Measurements from ENCODE around the gene PRKACA.

Gene PRKACA

GRCh38 chr19:14073261-14073924 is 44.2 kb downstream of the PRKACA start:
- FAIRE-seq, result no peak
- DNase-seq (ENCODE audit: low spot score), result peak; percentile 51

- no peak for DNase-seq (ENCODE audit: low spot score)
- FAIRE-seq, result no peak
Measured at GRCh38 chr19:14072535-14073260, 44.9 kb downstream of the PRKACA start, which contains the start of gene MISP3. Gene MISP3, plus strand, starts transcription at chr19:14072786. Its CDS starts 524 bp downstream, at chr19:14073310.

- FAIRE-seq (no peak), DNase-seq (ENCODE audit: low spot score) (no peak)
Measured at GRCh38 chr19:14070268-14071050, 47.1 kb downstream of the PRKACA start.

GRCh38 chr19:14066134-14066533 is 51.4 kb downstream of the PRKACA start:
- FAIRE-seq, result no peak

GRCh38 chr19:14063105-14063504 is 54.5 kb downstream of the PRKACA start:
- DNase-seq (ENCODE audit: low spot score), result no peak
- FAIRE-seq, result no peak

More at GRCh38 chr19:14066134-14066533, 51.4 kb downstream of the PRKACA start:
- DNase-seq (ENCODE audit: low spot score), result no peak

- DNase-seq (ENCODE audit: low spot score), result no peak
- no peak for FAIRE-seq
Measured at GRCh38 chr19:14062558-14062855, 55.1 kb downstream of the PRKACA start.

- FAIRE-seq (no peak), DNase-seq (ENCODE audit: low spot score) (peak; percentile 36)
Measured at GRCh38 chr19:14061751-14062557, 55.6 kb downstream of the PRKACA start, which contains the start of gene PALM3. Gene PALM3, minus strand, starts transcription at chr19:14062076. Its CDS starts 96 bp downstream, at chr19:14061980.

GRCh38 chr19:14061081-14061749 is 56.3 kb downstream of the PRKACA start:
- DNase-seq (ENCODE audit: low spot score), result no peak
- FAIRE-seq, result no peak

GRCh38 chr19:14059652-14060155 is 57.9 kb downstream of the PRKACA start:
- DNase-seq (ENCODE audit: low spot score) (no peak), FAIRE-seq (no peak)

- FAIRE-seq (no peak), DNase-seq (ENCODE audit: low spot score) (no peak)
Measured at GRCh38 chr19:14059093-14059480, 58.5 kb downstream of the PRKACA start.

- FAIRE-seq (no peak), DNase-seq (ENCODE audit: low spot score) (no peak)
Measured at GRCh38 chr19:14058182-14059092, 59.1 kb downstream of the PRKACA start.

GRCh38 chr19:14056741-14057356 is 60.7 kb downstream of the PRKACA start:
- DNase-seq (ENCODE audit: low spot score) (no peak), FAIRE-seq (no peak)

- no peak for FAIRE-seq
- DNase-seq (ENCODE audit: low spot score), result no peak
Measured at GRCh38 chr19:14056069-14056666, 61.4 kb downstream of the PRKACA start.

GRCh38 chr19:14055396-14055795 is 62.2 kb downstream of the PRKACA start:
- FAIRE-seq (no peak), DNase-seq (ENCODE audit: low spot score) (no peak)

GRCh38 chr19:14054721-14055120 is 62.8 kb downstream of the PRKACA start:
- no peak for DNase-seq (ENCODE audit: low spot score)
- FAIRE-seq, result no peak

GRCh38 chr19:14054099-14054498 is 63.5 kb downstream of the PRKACA start:
- FAIRE-seq (no peak), DNase-seq (ENCODE audit: low spot score) (no peak)

- FAIRE-seq (no peak), DNase-seq (ENCODE audit: low spot score) (no peak)
Measured at GRCh38 chr19:14053500-14053899, 64.1 kb downstream of the PRKACA start.

- FAIRE-seq, result no peak
- no peak for DNase-seq (ENCODE audit: low spot score)
Measured at GRCh38 chr19:14053032-14053431, 64.5 kb downstream of the PRKACA start.

GRCh38 chr19:14052470-14052869 is 65.1 kb downstream of the PRKACA start:
- no peak for FAIRE-seq

More at GRCh38 chr19:14052470-14052869, 65.1 kb downstream of the PRKACA start:
- no peak for DNase-seq (ENCODE audit: low spot score)

Data from RCC 7860 (cell line).